ENCODE measurements around the gene RGS17.
"Not testable (repeated sequence)": the region's sequence is repeated elsewhere in the genome, so short reads cannot be mapped to it uniquely, and the experiment has no call there.

The RGS17 gene

GRCh38 chr6:153131037-153131981, at the start of gene RGS17:
Gene RGS17 (minus strand): TSS chr6:153131282. CDS start chr6:153044018, 87,264 bp downstream.
- DNase-seq = peak; percentile 11 to 31

- DNase-seq = no peak
Measured at GRCh38 chr6:153172815-153173214, 41.7 kb upstream of the RGS17 start.

GRCh38 chr6:153170511-153170910, 39.4 kb upstream of the RGS17 start:
- DNase-seq = no peak

- DNase-seq = no peak
Measured at GRCh38 chr6:153167907-153168306, 36.8 kb upstream of the RGS17 start.

GRCh38 chr6:153167061-153167891, 36.2 kb upstream of the RGS17 start:
- DNase-seq = no peak

GRCh38 chr6:153162646-153163045, 31.6 kb upstream of the RGS17 start:
- no peak for DNase-seq

GRCh38 chr6:153162172-153162571, 31.1 kb upstream of the RGS17 start:
- no peak for DNase-seq

GRCh38 chr6:153160221-153160620, 29.1 kb upstream of the RGS17 start:
- no peak for DNase-seq

- DNase-seq = no peak
Measured at GRCh38 chr6:153150752-153151440, 19.8 kb upstream of the RGS17 start.

GRCh38 chr6:153150371-153150751, 19.3 kb upstream of the RGS17 start:
- DNase-seq = no peak

- no peak for DNase-seq
Measured at GRCh38 chr6:153149891-153150290, 18.8 kb upstream of the RGS17 start.

GRCh38 chr6:153146413-153146812, 15.3 kb upstream of the RGS17 start:
- DNase-seq = no peak

- DNase-seq = no peak
Measured at GRCh38 chr6:153145591-153145990, 14.5 kb upstream of the RGS17 start.

- no peak for DNase-seq
Measured at GRCh38 chr6:153143200-153143599, 12.1 kb upstream of the RGS17 start.

GRCh38 chr6:153140299-153140698, 9.2 kb upstream of the RGS17 start:
- DNase-seq = no peak

- DNase-seq = no peak
Measured at GRCh38 chr6:153138930-153139329, 7.8 kb upstream of the RGS17 start.

- no peak for DNase-seq
Measured at GRCh38 chr6:153135681-153136080, 4.6 kb upstream of the RGS17 start.

GRCh38 chr6:153133667-153134066, 2.6 kb upstream of the RGS17 start:
- DNase-seq = not testable (repeated sequence)

- no peak for DNase-seq
Measured at GRCh38 chr6:153130515-153131036, 506 bp downstream of the RGS17 start.

GRCh38 chr6:153129873-153130514, 1.1 kb downstream of the RGS17 start:
- no peak for DNase-seq

GRCh38 chr6:153126218-153126617, 4.9 kb downstream of the RGS17 start:
- no peak for DNase-seq

- DNase-seq = no peak
Measured at GRCh38 chr6:153125032-153125431, 6.0 kb downstream of the RGS17 start.
